CD4-positive, alpha-beta T cell treated with Interleukin-17A for 4 hours (primary cell): ENCODE data around the gene MUCL1.
A peak's percentile ranks its signal among the peaks of the same experiment; 100 is the strongest.
"Not testable (repeated sequence)": the region's sequence is repeated elsewhere in the genome, so short reads cannot be mapped to it uniquely, and the experiment has no call there.

Experiments used
- DNase-seq: peaks from one replicate; pipeline ENCODE4 v3.0.0-alpha.2; 2020; ENCODE audit warnings: mixed read lengths

Gene MUCL1, protein sequence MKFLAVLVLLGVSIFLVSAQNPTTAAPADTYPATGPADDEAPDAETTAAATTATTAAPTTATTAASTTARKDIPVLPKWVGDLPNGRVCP

DNA sequence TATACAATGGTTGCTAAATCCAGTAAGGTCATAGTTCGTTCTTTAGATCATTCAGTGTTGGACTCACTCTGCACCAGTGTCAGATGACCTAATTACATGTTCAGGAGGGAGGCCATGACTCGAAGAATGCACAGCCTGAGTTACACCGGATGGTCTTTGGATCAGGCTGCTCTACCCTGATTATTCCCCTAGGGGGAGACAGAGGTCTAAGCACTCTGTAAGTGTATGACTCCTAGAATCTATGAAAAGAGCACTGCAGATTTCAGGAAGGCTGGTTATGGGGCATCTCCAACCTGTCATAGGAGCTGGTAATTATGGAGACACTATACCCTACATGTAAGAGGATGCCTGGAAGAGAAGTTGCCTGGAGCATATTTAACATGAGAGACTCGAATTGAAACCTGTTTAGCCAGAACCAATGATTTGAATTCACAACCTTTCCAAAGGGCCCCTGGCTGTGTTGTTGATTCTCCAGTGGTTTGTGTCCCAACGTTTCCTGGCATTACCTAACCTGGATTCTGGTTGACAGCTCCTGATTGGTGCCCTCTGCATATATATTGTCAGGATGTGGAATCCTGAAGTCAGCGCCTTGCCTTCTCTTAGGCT, at the start of gene MUCL1:
Gene MUCL1, plus strand, starts transcription at position 584 of the 606 bp plus-strand sequence. CDS start 67 bp downstream, outside the sequence.
- DNase-seq: peak; percentile 84

GRCh38 chr12:54821676-54822075, 32.6 kb upstream of the MUCL1 start:
- no peak for DNase-seq

- DNase-seq: no peak
These were observed 29.9 kb upstream of the MUCL1 start for GRCh38 chr12:54824402-54824801.

DNA sequence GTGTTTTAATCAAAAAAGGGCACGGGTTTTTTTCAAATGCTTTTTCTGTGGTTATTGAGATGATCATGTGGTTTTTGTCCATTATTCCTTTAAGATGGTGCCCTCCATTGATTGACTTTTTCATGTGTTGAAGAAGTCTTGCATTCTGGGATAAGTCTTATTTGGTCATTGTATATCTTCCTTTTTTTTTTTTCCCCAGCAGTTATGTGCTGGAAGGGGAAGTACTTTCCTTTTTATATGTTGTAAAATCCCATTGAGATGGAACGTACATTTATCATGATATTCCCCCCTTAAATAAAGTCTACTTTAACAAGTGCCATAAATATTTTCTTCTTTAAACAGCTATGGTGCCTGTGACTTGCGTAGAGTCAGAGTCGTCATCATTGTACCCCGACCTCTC, 24.8 kb upstream of the MUCL1 start:
- DNase-seq: no peak

DNA sequence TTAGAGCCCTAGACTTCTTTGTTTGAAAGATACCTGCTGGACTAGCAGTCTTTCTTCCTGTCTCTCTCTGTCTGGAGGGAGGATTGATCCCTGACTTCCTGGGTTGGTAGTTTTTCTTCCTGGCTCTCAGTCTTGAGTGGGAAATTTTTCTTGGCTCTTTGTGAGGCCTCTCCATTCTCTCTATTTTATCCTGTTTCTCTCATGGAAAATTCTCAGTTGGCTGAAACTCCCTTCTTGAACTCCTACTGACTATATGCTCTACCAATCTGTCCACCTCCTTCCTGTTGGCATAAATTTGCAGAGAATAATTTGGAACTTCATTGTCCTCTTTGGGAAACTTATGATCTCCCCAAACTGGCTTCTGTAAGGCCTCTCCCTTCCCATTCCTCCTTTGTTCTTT, 24.1 kb upstream of the MUCL1 start:
- DNase-seq: no peak

DNA sequence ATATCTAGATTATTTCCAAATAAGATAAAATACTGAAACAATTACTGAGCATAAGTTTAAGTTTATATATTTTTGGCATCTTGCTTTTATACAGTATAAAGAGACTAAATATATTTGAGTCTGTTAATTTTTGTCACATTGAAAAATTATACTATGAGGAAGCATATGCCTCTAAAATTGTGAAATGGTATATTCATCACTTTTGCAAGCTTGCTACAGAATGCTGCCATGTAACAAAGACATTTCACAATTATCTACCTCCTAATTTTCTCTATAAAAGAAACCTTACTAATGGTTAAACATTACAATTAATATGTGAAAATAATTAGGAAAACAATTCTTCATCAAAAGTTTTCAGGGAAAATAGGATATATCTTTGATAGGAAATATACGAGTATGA, 22.7 kb upstream of the MUCL1 start:
- no peak for DNase-seq

DNA sequence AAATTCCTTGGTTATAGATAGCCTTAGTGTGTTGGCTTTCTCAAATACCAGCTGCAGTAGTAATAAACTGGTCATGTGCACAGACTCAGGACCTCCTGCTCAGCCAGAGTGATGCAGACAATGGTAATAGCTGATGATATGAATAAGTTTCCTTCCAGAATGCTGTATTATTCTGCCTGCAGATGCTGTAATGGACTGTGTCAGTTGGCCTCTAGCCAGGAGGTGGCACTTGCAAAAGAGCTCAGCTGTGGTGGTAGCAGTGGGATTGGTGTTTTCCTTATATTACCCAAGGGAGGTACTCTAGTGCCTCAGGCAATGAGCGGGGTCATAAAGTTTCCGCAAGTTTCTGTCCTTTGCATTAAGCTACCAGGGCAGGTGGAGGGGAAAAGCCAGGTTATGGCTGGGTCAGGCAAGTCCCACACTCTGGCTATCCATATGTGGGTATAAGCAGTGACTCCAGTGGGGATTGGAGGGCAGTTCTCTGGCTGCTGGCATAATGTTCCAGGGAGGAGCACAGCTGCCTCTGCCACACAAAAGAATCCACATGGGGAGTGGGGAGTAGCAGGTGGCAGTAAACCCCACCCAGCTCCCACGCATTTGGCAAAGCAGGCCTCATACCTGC, 14.0 kb upstream of the MUCL1 start:
- no peak for DNase-seq

DNA sequence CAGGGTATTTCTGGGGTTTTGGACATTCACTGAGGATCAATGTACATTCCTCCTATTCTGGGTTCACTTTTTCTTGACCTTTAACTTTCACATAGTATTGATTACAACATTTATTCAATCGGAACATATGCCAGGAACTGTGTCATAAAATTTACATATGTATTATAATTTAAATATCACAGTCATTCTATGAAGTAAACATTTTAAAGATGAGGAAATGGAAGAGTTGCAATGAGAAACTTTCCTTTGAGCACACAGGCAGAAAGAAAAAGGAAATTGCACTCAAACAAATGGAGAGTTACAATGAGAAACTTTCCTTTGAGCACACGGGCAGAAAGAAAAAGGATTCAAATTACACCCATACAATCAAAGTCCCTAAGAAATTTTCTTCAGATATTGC, 3.1 kb downstream of the MUCL1 start:
- DNase-seq: no peak

DNA sequence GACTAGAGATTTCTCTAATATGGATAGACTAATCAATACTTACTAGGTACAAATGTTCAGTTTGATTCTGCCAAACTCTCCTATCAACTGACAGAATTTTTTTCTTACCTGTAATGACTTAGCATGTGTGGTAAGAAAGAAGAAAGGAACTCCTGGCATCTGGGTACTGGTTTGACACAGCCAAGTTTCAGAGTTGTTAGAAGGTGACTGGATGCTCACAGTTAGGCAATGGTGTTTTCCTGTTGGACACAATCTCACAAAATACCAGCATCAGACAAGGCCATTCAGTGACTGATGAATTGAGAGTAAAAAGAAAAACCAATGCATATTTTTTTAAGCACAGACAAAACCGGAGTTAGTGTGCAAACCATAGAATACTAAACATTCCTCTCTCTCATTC, 4.2 kb downstream of the MUCL1 start:
- DNase-seq: no peak

- DNase-seq: no peak
These were observed 5.2 kb downstream of the MUCL1 start for GRCh38 chr12:54859502-54859901.

- no peak for DNase-seq
These were observed 7.6 kb downstream of the MUCL1 start for GRCh38 chr12:54861927-54862326.

DNA sequence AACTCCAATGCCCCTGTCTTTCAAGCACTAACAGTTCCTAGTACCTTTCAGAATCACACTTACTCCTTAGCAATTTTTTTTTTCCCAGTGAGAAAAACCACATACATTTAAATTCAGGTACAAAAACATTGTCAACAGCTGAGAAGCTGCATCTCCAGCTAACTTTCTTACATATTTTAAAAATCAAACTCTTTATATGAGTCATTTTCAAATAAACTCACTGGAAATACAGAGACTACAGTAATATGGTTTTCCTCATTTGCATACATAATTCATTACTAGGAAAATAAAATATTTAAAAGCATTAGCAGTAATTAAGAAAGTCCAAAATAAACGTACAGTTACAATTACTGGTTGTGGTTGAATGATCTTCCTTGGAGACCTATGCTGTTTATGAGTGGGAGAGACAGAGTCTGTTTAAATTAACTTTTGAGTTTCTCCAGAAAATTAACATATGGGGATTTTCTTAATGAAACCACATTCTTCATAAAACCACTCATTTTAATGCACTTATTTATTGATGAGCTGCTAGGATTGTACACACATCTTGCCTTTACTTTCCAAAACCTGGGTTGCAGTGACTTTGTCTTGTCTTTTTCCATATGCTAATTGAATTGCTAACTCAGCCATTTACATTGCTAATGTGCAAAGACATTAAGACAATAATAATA, 9.8 kb downstream of the MUCL1 start:
- no peak for DNase-seq

DNA sequence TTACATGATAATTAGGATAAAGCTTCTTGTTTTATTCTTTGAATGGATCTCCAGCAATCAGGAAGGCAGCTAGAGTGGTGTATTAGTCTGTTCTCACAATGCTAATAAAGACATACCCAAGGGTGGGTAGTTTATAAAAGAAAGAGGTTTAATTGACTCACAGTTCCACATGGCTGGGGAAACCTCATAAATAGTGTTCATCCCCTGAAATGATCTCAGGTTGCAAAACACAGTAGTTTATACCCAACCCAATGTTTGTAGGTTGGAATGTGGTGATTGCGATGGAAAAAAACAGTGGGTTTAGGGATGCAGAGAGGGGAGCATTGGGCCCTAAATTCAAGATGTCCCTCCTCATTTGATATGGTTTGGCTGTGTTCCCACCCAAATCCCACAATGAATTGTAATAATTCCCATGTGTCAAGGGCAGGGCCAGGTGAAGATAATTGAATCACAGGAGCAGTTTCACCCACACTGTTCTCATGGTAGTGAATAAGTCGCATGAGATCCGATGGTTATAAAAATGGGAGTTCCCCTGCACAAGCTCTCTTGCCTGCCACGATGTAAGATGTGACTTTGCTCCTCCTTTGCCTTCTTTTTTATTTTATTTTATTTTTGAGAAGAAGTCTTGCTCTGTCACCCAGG, 11.5 kb downstream of the MUCL1 start:
- DNase-seq: no peak

DNA sequence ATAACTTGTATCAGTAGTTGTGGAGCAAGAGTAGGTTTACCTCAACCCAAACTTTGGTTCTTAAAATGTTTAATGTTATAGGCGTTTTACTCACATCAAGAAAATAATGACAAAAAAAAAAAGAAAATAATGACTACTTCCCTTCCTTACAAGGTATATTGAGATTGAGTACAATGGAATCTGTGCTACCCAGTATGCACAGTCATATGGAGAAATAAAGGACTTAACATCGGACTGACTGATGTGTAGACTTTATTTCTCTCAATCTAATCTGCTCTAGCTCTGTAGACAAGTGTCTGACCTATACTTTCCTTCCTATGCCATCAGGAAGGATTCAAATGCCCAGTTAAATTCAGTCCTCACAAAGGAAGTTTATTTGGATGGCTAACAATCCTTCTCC, 14.4 kb downstream of the MUCL1 start:
- DNase-seq: no peak

DNA sequence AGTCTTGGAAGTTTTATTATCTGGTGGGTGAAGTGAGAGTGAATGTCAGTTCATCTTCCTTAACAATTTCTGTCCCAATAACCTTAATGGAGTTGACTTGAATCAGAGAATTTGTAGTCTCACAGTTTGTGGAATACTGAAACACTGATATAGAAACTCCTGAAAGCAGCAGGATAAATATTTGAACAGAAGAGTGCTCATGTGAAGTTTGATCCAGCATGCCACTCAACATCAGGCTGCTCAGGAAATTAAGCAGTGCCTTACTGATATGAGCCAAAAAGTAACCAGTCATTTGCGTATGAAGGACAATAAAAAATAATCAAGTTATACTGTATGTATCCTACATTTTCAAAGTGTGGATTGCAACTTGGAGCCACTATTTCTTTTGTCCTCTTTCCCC, 15.7 kb downstream of the MUCL1 start:
- no peak for DNase-seq

- DNase-seq: no peak
These were observed 16.3 kb downstream of the MUCL1 start for GRCh38 chr12:54870617-54871016.

- no peak for DNase-seq
These were observed 24.8 kb downstream of the MUCL1 start for GRCh38 chr12:54879150-54879549.

DNA sequence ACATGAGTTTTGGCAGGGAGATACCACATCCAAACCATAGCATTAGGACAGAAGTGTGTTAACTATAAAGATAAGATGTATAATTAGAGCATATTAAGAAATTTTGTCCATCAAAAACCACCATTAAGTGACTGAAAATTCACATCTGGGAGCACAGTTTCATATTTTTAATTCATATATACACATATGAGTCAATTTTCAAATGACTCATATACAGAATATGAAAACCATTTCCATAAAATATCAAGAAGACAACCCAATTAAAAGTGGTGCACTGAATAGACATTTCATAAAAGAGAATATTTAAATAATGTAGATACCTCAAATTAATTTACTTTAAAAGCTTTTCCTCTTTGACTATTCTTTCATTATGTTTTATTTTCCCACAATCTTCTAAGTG, 25.3 kb downstream of the MUCL1 start:
- DNase-seq: no peak

GRCh38 chr12:54882079-54882478, 27.8 kb downstream of the MUCL1 start:
- DNase-seq: no peak

DNA sequence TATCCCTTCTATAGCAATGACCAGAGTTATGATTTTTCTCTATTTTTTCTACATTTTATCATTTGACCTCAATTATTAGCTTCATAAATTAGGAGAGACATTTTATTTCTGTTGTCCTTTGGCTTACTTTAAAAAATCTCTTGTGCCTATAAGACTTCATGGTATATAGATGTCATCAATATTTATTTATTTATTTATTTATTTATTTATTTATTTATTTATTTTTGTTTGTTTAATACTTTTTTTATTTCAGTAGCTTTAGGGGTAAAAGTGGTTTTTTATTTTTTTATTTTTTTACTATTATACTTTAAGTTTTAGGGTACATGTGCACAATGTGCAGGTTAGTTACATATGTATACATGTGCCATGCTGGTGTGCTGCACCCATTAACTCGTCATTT, 28.3 kb downstream of the MUCL1 start:
- not testable (repeated sequence) for DNase-seq

- not testable (repeated sequence) for DNase-seq
These were observed 34.1 kb downstream of the MUCL1 start for GRCh38 chr12:54888428-54888827.

GRCh38 chr12:54890339-54890738, 36.0 kb downstream of the MUCL1 start:
- no peak for DNase-seq

- DNase-seq: no peak
These were observed 37.6 kb downstream of the MUCL1 start for GRCh38 chr12:54891717-54892478.
